K562 (cell line): Measurements from ENCODE around the gene GGACT.

Experiments
- ELF1 ChIP-seq: fragments of 200-800 bp; sonication (Bioruptor generic); IDR thresholded peaks from 2 replicates; pipeline ENCODE4 v1.6.1; 2016; ENCODE audit warnings: missing genetic modification characterization, missing compliant biosample characterization
- EP300 ChIP-seq: IDR thresholded peaks from 2 replicates; pipeline ENCODE4 v1.6.1; 2012; ENCODE audit warnings: low read length, improper control_type of control experiment
- SIN3B ChIP-seq: fragments of 450-650 bp; IDR thresholded peaks from 2 replicates; pipeline ENCODE4 v1.6.1; 2017; ENCODE audit warnings: low read depth, mild to moderate bottlenecking, moderate library complexity
- ZBTB7A ChIP-seq: IDR thresholded peaks from 2 replicates; pipeline ENCODE4 v1.6.1; 2011; ENCODE audit warnings: low read depth, mild to moderate bottlenecking, low read length, moderate library complexity, borderline replicate concordance; ENCODE audit not compliant: control insufficient read depth
- ZNF318 ChIP-seq, 2 experiments: fragments of 450-650 bp; IDR thresholded peaks; 2 replicates each; pipeline ENCODE4 v1.6.1; 2016; ENCODE audit warnings: mild to moderate bottlenecking in 2 of 2, borderline replicate concordance in 1 of 2, low read depth in 1 of 2, moderate library complexity in 1 of 2

- TF ChIP-seq ELF1, result no peak
- TF ChIP-seq ZBTB7A, result no peak
- TF ChIP-seq ZNF318 (IDR thresholded peaks at IDR 0.05; ENCODE audit: borderline replicate concordance in 1 of 2, low read depth in 1 of 2), result no peak
- no peak for TF ChIP-seq SIN3B
- no peak for TF ChIP-seq EP300
Measured at GRCh38 chr13:100597253-100597652, 8.7 kb upstream of the GGACT start.
